ENCODE measurements around the gene ZBTB12. TPM values are rescaled to one million over a fixed set of nuclear protein-coding genes. Genes with fewer than 3 reads are reported as not detected.

Gene ZBTB12
- total and polyA plus RNA-seq, 9 of the 15 experiments (the other 6 are each of a cell fraction or from before 2014, with no cell fraction given), result 0.03 to 12.4 (median 5.8) TPM; not detected in 1

DNA sequence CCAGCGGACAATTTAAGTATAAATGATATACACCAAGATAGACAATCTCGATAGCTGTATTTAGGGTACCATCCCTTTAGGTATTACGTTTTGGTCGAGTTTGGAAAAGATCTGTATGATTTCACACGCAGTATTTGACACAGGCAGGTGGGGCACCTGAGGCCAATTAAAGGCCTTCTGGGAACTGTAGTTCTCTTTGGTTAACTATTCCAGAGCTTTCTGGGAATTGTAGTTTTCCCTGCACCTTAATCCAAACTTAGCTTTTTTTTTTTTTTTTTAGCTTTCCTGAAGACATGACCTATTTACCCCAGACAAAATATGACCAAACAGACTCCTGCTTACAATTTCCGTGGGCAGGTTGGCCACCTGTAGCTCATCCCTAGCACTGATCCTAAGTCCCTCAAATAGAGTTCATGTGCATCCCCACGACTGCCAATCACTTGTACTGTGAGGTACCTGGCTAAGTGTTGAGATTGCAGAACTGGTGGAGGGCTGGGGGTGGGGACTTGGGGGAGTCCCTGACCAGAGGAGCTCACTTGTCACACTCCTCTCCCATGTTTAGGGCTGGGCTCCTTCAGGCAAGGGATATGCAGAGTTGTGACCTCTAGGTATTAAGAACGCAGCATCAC is 3.4 kb downstream of the ZBTB12 start (continued):
- TF ChIP-seq, protein P1, sequence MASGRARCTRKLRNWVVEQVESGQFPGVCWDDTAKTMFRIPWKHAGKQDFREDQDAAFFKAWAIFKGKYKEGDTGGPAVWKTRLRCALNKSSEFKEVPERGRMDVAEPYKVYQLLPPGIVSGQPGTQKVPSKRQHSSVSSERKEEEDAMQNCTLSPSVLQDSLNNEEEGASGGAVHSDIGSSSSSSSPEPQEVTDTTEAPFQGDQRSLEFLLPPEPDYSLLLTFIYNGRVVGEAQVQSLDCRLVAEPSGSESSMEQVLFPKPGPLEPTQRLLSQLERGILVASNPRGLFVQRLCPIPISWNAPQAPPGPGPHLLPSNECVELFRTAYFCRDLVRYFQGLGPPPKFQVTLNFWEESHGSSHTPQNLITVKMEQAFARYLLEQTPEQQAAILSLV (tag; IDR thresholded peaks at IDR 0.05), result no peak
- TF ChIP-seq ZNF707 (CRISPR knock-in tag; conservative IDR thresholded peaks at IDR 0.05), result no peak
- TF ChIP-seq MYC (IDR thresholded peaks at IDR 0.05; ENCODE audit: low read depth, low read length), result peak; percentile 11; the same call in 1 of the 2 replicates
- no peak for TF ChIP-seq MYC (CRISPR knock-in tag; IDR thresholded peaks at IDR 0.05; ENCODE audit: borderline replicate concordance, low read depth)
- TF ChIP-seq, protein P2, sequence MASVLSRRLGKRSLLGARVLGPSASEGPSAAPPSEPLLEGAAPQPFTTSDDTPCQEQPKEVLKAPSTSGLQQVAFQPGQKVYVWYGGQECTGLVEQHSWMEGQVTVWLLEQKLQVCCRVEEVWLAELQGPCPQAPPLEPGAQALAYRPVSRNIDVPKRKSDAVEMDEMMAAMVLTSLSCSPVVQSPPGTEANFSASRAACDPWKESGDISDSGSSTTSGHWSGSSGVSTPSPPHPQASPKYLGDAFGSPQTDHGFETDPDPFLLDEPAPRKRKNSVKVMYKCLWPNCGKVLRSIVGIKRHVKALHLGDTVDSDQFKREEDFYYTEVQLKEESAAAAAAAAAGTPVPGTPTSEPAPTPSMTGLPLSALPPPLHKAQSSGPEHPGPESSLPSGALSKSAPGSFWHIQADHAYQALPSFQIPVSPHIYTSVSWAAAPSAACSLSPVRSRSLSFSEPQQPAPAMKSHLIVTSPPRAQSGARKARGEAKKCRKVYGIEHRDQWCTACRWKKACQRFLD (CRISPR knock-in tag; IDR thresholded peaks at IDR 0.05), result no peak
- no peak for TF ChIP-seq CLOCK (CRISPR knock-in tag; IDR thresholded peaks at IDR 0.05; ENCODE audit: borderline replicate concordance)
- peak in 1 of 2 experiments; percentile 10; a peak in 2 of 4 replicates for TF ChIP-seq MNT (conservative IDR thresholded peaks at IDR 0.05)
- peak; percentile 20; the same call in 1 of the 2 replicates for TF ChIP-seq NKRF (IDR thresholded peaks at IDR 0.05; ENCODE audit: borderline replicate concordance)
- TF ChIP-seq ZNF766 (CRISPR knock-in tag; conservative IDR thresholded peaks at IDR 0.05), result peak; percentile 81
- 0 out of 2 replicates have a peak, but pooled peaks have one; percentile 7 for TF ChIP-seq FOSL1 (tag; conservative IDR thresholded peaks at IDR 0.05)
- TF ChIP-seq ZEB2 (IDR thresholded peaks at IDR 0.05), result peak; percentile 66; the same call in 1 of the 2 replicates
- peak; percentile 13; the same call in 1 of the 2 replicates for TF ChIP-seq MBD2 (IDR thresholded peaks at IDR 0.05; ENCODE audit: borderline replicate concordance, low read depth)
- TF ChIP-seq, protein P3, sequence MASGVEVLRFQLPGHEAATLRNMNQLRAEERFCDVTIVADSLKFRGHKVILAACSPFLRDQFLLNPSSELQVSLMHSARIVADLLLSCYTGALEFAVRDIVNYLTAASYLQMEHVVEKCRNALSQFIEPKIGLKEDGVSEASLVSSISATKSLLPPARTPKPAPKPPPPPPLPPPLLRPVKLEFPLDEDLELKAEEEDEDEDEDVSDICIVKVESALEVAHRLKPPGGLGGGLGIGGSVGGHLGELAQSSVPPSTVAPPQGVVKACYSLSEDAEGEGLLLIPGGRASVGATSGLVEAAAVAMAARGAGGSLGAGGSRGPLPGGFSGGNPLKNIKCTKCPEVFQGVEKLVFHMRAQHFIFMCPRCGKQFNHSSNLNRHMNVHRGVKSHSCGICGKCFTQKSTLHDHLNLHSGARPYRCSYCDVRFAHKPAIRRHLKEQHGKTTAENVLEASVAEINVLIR (CRISPR knock-in tag; IDR thresholded peaks at IDR 0.05), result no peak
- peak; percentile 30; the same call in 1 of the 2 replicates for TF ChIP-seq ZFP30 (CRISPR knock-in tag; IDR thresholded peaks at IDR 0.05; ENCODE audit: borderline replicate concordance)
- TF ChIP-seq SMC3 (conservative IDR thresholded peaks at IDR 0.05; ENCODE audit: insufficient read depth, low read depth, low read length), result no peak
- TF ChIP-seq NFE2 (IDR thresholded peaks at IDR 0.05; ENCODE audit: low read depth), result no peak
- no peak for TF ChIP-seq ESRRA (IDR thresholded peaks at IDR 0.05; ENCODE audit: borderline replicate concordance, low read depth)
